IPS DF 19.7 (cell line): Measurements from ENCODE around the gene MIP.
"Not testable (repeated sequence)": the region's sequence is repeated elsewhere in the genome, so short reads cannot be mapped to it uniquely, and the experiment has no call there.

Source experiments
- DNase-seq: peaks from one replicate; pipeline ENCODE4 v3.0.0-alpha.2; 2013; ENCODE audit warnings: low read depth, low spot score

MIP gene

GRCh38 chr12:56410768-56411167 lies 43.7 kb downstream of the MIP start:
- no peak for DNase-seq

GRCh38 chr12:56408799-56409417 lies 45.5 kb downstream of the MIP start:
- DNase-seq = no peak

- not testable (repeated sequence) for DNase-seq
Observed at GRCh38 chr12:56404227-56404626, 50.2 kb downstream of the MIP start.

- DNase-seq = not testable (repeated sequence)
Observed at GRCh38 chr12:56401612-56402011, 52.8 kb downstream of the MIP start.

DNA sequence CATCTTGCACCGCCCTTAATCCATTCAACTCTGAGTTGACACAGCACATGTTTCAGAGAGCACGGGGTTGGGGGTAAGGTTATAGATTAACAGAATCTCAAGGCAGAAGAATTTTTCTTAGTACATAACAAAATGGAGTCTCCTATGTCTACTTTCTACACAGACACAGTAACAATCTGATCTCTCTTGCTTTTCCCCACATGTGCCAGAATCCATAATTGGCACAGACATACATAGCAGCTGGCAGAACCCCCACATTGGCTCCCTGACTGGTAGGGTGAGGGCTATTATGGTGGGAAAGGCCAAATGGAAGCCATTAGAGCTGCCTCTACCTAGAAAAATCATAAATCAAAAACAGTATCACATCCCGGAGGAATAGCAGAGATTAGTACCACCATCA lies 53.3 kb downstream of the MIP start:
- not testable (repeated sequence) for DNase-seq
